Endothelial cell of umbilical vein (primary cell): ENCODE results near the gene MFRP. TPM values are rescaled to one million over a fixed set of nuclear protein-coding genes. Genes with fewer than 3 reads are reported as not detected.

Source experiments
- BruUV-seq: library from RNA; stranded (reverse); fragments of 400-500 nt; replicated peaks from 2 replicates; lab custom pipeline; 2021; lab: Mats Ljungman, UMichigan
- CTCF ChIA-PET: fragments of 300-600, 350-600 bp; sonication (Branson Sonifier 250); formaldehyde crosslinking; loops from one replicate; lab custom pipeline; 2021; ENCODE audit warnings: antibody characterized with exemption, inconsistent platforms; lab: Charles Lee
- POLR2A ChIA-PET: fragments of 300-600, 350-600 bp; sonication (Branson Sonifier 250); formaldehyde crosslinking; loops from one replicate; lab custom pipeline; 2021; ENCODE audit warnings: antibody characterized with exemption, inconsistent platforms; lab: Charles Lee
- DNase-seq: peaks from one replicate; pipeline ENCODE4 v3.0.0-alpha.2; 2011; ENCODE audit warnings: low read depth, low spot score
- FAIRE-seq: peaks from 2 replicates; lab custom pipeline; 2011; peaks lifted over from hg19 to GRCh38; lab: Jason Lieb, UNC
- H2AFZ ChIP-seq: 2 replicates; pipeline ENCODE4 v1.6.0; 2012; ENCODE audit warnings: low read depth, low read length, control low read depth, inconsistent platforms
- H3K27ac ChIP-seq: 2 replicates; pipeline ENCODE4 v1.5.1; 2011; ENCODE audit warnings: low read depth, mild to moderate bottlenecking, control low read depth, low read length, moderate library complexity; ENCODE audit not compliant: insufficient read depth
- H3K27me3 ChIP-seq, 2 experiments: 2 replicates each; pipeline versions ENCODE4 v1.6.0 to v1.6.1; 2011; ENCODE audit warnings: low read length in 2 of 2, mixed read lengths in 1 of 2; ENCODE audit not compliant: control insufficient read depth in 2 of 2, insufficient read depth in 2 of 2
- H3K36me3 ChIP-seq, 2 experiments: 2 replicates in 1 of 2; 3 replicates in 1 of 2; pipeline ENCODE4 v1.5.1; 2011; ENCODE audit warnings: low read length in 2 of 2, mild to moderate bottlenecking in 1 of 2, moderate library complexity in 1 of 2; ENCODE audit not compliant: control insufficient read depth in 2 of 2, insufficient read depth in 2 of 2; ENCODE audit errors: extremely low read depth in 1 of 2
- H3K4me1 ChIP-seq: 3 replicates; pipeline ENCODE4 v1.5.1; 2011; ENCODE audit warnings: mild to moderate bottlenecking, low read length; ENCODE audit not compliant: control insufficient read depth, insufficient read depth; ENCODE audit errors: extremely low read depth
- H3K4me2 ChIP-seq: 2 replicates; pipeline ENCODE4 v1.6.1; 2011; ENCODE audit warnings: low read length, control low read depth, mixed read lengths; ENCODE audit not compliant: insufficient read depth
- H3K4me3 ChIP-seq, 3 experiments: fragments of 200-600 bp in 1 of 3; sonication (generic), shearing (Covaris generic) in 1 of 3; replicated peaks in 1 of 3; 2 replicates each; pipeline ENCODE4 v1.5.1; 2011 to 2016; ENCODE audit warnings: control low read depth in 3 of 3, low read length in 3 of 3, mild to moderate bottlenecking in 2 of 3, inconsistent platforms in 1 of 3, low read depth in 1 of 3, moderate library complexity in 1 of 3; ENCODE audit not compliant: insufficient read depth in 1 of 3
- H3K79me2 ChIP-seq: 2 replicates; pipeline ENCODE4 v1.6.0; 2012; ENCODE audit warnings: low read length, inconsistent platforms; ENCODE audit not compliant: control insufficient read depth, insufficient read depth
- H3K9ac ChIP-seq: replicated peaks from 2 replicates; pipeline ENCODE3; 2011; ENCODE audit warnings: low read length, control low read depth; ENCODE audit not compliant: insufficient read depth; ENCODE audit errors: extremely low read depth
- H3K9me1 ChIP-seq: replicated peaks from 3 replicates; pipeline ENCODE4 v1.6.0; 2011; ENCODE audit warnings: mild to moderate bottlenecking, low read length; ENCODE audit not compliant: control insufficient read depth, insufficient read depth; ENCODE audit errors: extremely low read depth
- H3K9me3 ChIP-seq: replicated peaks from 2 replicates; pipeline ENCODE4 v1.5.1; 2012; ENCODE audit warnings: low read length, inconsistent platforms; ENCODE audit not compliant: control insufficient read depth, insufficient read depth
- H4K20me1 ChIP-seq: replicated peaks from 2 replicates; pipeline ENCODE3; 2011; ENCODE audit warnings: mild to moderate bottlenecking, low read length; ENCODE audit not compliant: control insufficient read depth, insufficient read depth; ENCODE audit errors: extremely low read depth
- CTCF ChIP-seq, 2 donors: IDR thresholded peaks; 1 replicate in 1 of 2; 2 replicates in 1 of 2; pipeline ENCODE4 v1.5.1; 2011; ENCODE audit warnings: low read length in 2 of 2, mild to moderate bottlenecking in 2 of 2, moderate library complexity in 2 of 2, control low read depth in 1 of 2, inconsistent platforms in 1 of 2, low read depth in 1 of 2; ENCODE audit not compliant: insufficient read depth in 1 of 2; ENCODE audit errors: extremely low read depth in 1 of 2
- EZH2 ChIP-seq: IDR thresholded peaks from 2 replicates; pipeline ENCODE4 v1.6.1; 2012; ENCODE audit warnings: borderline replicate concordance, low read depth, mild to moderate bottlenecking, moderate library complexity, low read length, inconsistent platforms; ENCODE audit not compliant: severe bottlenecking
- FOS ChIP-seq: IDR thresholded peaks from 2 replicates; pipeline ENCODE4 v1.6.1; 2011; ENCODE audit warnings: mild to moderate bottlenecking, low read length, moderate library complexity, borderline replicate concordance; ENCODE audit not compliant: insufficient read depth
- GATA2 ChIP-seq: IDR thresholded peaks from 2 replicates; pipeline ENCODE4 v1.7.0; 2011; ENCODE audit warnings: low read depth, mild to moderate bottlenecking, moderate library complexity, mixed read lengths, low read length; ENCODE audit not compliant: insufficient read length, insufficient read depth
- JUN ChIP-seq: IDR thresholded peaks from 2 replicates; pipeline ENCODE4 v1.6.1; 2011; ENCODE audit warnings: borderline replicate concordance, low read depth; ENCODE audit not compliant: insufficient read length, insufficient read depth
- MAX ChIP-seq: IDR thresholded peaks from 2 replicates; pipeline ENCODE4 v1.6.1; 2011; ENCODE audit not compliant: insufficient read depth, insufficient read length
- MYC ChIP-seq: IDR thresholded peaks from one replicate; pipeline ENCODE4 v1.6.1; 2011; ENCODE audit warnings: mild to moderate bottlenecking, low read depth, low read length
- POLR2A ChIP-seq: IDR thresholded peaks from 2 replicates; pipeline ENCODE4 v1.6.1; 2012; ENCODE audit warnings: low read depth, mild to moderate bottlenecking, control low read depth, low read length
- POLR2AphosphoS5 ChIP-seq: IDR thresholded peaks from 2 replicates; pipeline ENCODE4 v1.6.1; 2012; ENCODE audit warnings: low read depth, mild to moderate bottlenecking, control low read depth, low read length, moderate library complexity; ENCODE audit not compliant: insufficient read depth
- dilution Hi-C: fragments of 300-500 bp; cut with MboI; formaldehyde crosslinking; loops from one replicate; pipeline ENCODE4 v1.15.0; 2019; ENCODE audit warnings: low sequenced_read_pairs; ENCODE audit not compliant: extremely low pct_ligation_motif_present
- intact Hi-C: fragments of 100-400 bp; cut with micrococcal nuclease; formaldehyde crosslinking; loops from one replicate; pipeline ENCODE4 v1.10.0; 2022
- polyA plus RNA-seq, 4 experiments: library from polyadenylated mRNA; depleted of rRNA in 3 of 4; stranded (reverse) in 3 of 4; unstranded in 1 of 4; fragments of >200 nt; gene quantifications; 2 replicates each; pipeline versions ENCODE4 v1.2.1 to v1.2.3, GENCODE V29; 2011 to 2012; ENCODE audit warnings: missing spikeins in 1 of 4
- total RNA-seq: library from RNA; stranded (reverse); gene quantifications from 2 replicates; pipeline ENCODE4 v1.2.3, GENCODE V29; 2021

Gene MFRP
- total and polyA plus RNA-seq, 2 donors (not counting 3 experiments of a cell fraction or from before 2014, with no cell fraction given) = 0.08 TPM; not detected in 1

GRCh38 chr11:119316016-119316728, 30.3 kb downstream of the MFRP start:
- no peaks in the 10 kb centered on the region for H3K9me1 ChIP-seq
- H2AFZ ChIP-seq = no peak overlapping the region
- dilution Hi-C loops (no loop called here), intact Hi-C loops (loop anchor here (5.0 kb wide), 2 partner anchors 249 to 404 kb away; partner anchors contain the start of gene VPS11)
- TF ChIP-seq MAX = no peak
- TF ChIP-seq POLR2A = no peak
- TF ChIP-seq GATA2 = no peak
- TF ChIP-seq FOS = no peak
- TF ChIP-seq MYC = no peak
- no peak for TF ChIP-seq EZH2
- TF ChIP-seq POLR2AphosphoS5 = no peak
- TF ChIP-seq CTCF (IDR thresholded peaks at IDR 0.05; ENCODE audit: extremely low read depth in 1 of 2, insufficient read depth in 1 of 2, low read depth in 1 of 2, low read length in 2 of 2) = no peak
- TF ChIP-seq JUN = no peak
- H3K79me2 ChIP-seq = peaks cover 61% of the 10 kb centered on the region
- H3K4me1 ChIP-seq = peaks cover 52% of the 10 kb centered on the region
- H3K4me2 ChIP-seq = peak overlapping the region; percentile 62
- BruUV-seq = TSS peak; percentile 28
- CTCF ChIA-PET = interaction anchor here (3.0 to 15.9 kb wide), 3 partner anchors 8 to 23 kb away, joined by 22 to 301 read pairs (median 136); partner anchors contain the start of gene C1QTNF5
- H3K27ac ChIP-seq = peak overlapping the region; percentile 80
- peak overlapping the region; percentile 81 for H3K9ac ChIP-seq
- H3K27me3 ChIP-seq = no peaks in the 10 kb centered on the region
- FAIRE-seq (no peak), DNase-seq (peak; percentile 42)
- no peaks in the 10 kb centered on the region for H3K9me3 ChIP-seq
- POLR2A ChIA-PET = interaction anchor here (1.2 to 2.6 kb wide), 6 partner anchors 8 to 221 kb away, joined by 3 to 18 read pairs (median 5); partner anchors contain the start of gene DPAGT1
- H4K20me1 ChIP-seq = no peaks in the 10 kb centered on the region
- H3K4me3 ChIP-seq = peak overlapping the region; percentile 87 to 93 (median 89)
- H3K36me3 ChIP-seq = peaks cover 9 to 32% of the 10 kb centered on the region in 2 experiments
